GM19240 (cell line): Measurements from ENCODE around the gene TMEM239.
"Not testable (repeated sequence)": the region's sequence is repeated elsewhere in the genome, so short reads cannot be mapped to it uniquely, and the experiment has no call there.

Source experiments
- DNase-seq: peaks from one replicate; pipeline ENCODE4 v3.0.0; 2011; ENCODE audit warnings: low spot score; ENCODE audit not compliant: insufficient read length

The TMEM239 gene

GRCh38 chr20:2820084-2820895 is 4.1 kb downstream of the TMEM239 start:
- no peak for DNase-seq

- no peak for DNase-seq
Measured at GRCh38 chr20:2820896-2821869, 5.0 kb downstream of the TMEM239 start.

DNA sequence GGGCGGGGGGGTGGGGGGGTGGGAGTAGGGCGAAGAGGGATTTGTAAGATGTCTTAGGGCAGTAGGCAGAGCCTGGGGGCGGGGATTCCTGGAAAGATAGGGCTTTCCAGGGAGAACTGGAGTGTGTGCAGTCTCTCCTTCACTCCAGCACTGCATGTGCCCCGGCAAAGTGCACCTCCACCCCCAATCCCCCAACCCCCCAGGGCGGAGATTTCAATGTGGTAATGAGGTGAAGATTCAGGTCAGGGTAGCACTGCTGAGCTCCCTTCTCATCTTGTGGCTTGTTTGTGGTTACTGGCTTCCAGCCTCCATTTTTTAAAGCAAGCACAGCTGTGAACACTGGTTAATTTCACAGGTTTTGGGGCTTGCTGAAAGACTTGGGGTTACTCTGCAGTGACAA is 5.9 kb downstream of the TMEM239 start:
- no peak for DNase-seq

DNA sequence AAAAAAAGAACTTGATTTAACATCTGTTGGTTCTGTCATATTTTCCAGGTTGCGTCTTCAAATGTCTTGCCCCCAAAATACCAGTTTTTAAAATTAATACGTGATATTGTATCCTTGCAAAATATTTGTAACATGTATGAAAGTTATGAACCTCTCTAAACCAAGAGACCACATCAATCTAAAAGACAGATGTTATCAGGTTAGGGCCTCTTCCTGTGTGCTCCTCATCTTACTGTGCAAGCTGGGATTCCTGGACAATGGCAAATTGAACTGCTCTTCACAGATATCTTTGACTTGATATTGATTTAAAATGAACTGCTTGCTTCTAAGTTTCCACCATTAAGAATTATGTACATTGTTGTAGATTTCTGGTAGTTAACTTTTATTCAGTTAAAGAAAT is 9.6 kb downstream of the TMEM239 start:
- DNase-seq: no peak

GRCh38 chr20:2826655-2827054 is 10.5 kb downstream of the TMEM239 start:
- DNase-seq: no peak

DNA sequence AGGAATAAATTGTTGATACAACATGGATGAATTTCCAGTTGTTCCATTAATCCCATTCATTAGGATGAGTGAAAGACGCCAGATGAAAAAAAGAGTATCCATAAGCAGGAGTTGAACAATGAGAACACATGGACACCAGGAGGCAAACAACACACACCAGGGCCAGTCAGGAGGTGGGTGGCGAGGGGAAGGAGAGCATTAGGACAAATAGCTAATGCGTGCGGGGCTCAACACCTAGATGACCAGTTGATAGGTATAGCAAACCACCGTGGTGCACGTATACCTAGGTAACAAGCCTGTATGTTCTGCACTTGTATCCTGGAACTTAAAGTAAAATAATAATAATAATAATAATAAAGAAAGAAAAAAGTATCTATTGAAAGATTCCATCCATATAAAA is 13.2 kb downstream of the TMEM239 start:
- DNase-seq: no peak

DNA sequence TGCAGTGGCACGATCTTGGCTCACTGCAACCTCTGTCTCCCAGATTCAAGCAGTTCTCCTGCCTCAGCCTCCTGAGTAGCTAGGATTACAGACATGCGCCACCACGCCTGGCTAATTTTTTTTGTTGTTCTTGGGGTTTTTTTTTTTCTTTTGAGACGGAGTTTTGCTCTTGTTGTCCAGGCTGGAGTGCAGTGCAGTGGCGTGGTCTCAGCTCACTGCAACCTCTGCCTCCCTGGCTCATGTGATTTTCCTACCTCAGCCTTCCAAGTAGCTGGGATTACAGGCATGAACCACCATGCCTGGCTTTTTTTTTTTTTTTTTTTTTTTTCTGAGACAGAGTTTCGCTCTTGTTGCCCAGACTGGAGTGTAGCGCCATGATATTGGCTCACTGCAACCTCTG is 15.0 kb downstream of the TMEM239 start:
- not testable (repeated sequence) for DNase-seq

DNA sequence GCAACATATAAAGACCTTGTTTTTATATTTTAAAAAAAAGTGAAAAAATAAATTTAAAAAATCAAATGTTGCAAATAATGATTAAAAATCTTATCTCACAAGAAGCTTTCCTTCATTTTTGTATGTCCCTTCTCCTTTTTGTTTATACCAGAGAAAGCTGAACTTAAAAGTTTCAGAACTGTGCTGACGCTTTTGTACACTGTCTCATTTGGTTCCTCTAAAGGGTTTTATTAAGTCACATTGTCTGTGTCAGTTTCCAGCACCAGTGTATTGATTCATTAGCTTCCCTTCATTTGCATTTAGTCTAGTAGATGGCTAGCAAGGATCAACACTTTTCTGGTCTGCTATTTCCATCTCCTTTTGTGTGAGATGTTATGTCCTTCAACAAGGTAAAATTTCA is 17.6 kb downstream of the TMEM239 start:
- no peak for DNase-seq

- DNase-seq: no peak
Measured at GRCh38 chr20:2834401-2835110, 18.4 kb downstream of the TMEM239 start.

DNA sequence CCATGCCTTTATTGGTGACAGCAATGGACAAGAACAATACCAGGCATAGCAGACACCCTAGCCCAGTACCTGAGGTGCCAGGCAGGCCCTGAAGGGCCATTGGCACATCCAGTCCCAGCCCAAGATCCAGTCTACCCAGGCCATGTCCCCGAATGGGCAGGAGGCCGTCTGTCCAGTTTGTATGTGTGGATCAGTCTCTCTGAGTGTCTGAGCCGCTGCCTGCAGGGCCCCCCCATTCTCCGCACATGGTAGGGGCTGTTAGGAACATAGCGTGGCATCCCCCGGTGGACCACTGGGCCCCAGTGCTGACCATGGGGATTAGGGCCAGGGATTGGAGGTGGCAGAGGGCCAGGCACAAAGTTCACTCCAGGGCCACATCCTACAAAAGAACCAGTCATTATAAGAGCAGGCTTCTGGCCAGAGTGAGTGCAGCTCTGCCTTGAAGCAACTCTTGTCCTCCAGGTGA is 19.2 kb downstream of the TMEM239 start:
- no peak for DNase-seq

DNA sequence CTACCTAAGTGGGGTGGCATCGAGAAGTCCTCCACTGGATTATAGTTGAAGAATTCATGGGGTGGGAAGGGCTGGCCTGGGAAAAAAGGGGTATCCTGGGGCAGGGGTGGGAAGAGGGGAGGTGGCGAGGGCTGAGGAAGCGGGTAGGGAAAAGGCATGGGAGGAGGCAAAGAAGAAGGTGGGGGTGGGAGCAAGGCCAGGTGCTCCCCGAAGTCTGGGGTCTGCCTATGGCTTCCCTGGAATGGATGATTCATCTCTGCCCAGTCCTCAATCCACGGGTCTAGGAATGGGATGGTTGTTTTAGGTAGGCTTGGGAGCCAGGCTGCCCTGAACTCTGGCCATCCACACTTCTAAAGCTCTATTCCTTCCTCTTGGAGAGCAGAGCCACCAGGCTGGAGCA is 19.9 kb downstream of the TMEM239 start:
- no peak for DNase-seq

- no peak for DNase-seq
Measured at GRCh38 chr20:2837221-2837960, 21.2 kb downstream of the TMEM239 start.

- DNase-seq: no peak
Measured at GRCh38 chr20:2838170-2838797, 22.1 kb downstream of the TMEM239 start.

GRCh38 chr20:2838847-2839671 is 22.9 kb downstream of the TMEM239 start:
- DNase-seq: no peak

DNA sequence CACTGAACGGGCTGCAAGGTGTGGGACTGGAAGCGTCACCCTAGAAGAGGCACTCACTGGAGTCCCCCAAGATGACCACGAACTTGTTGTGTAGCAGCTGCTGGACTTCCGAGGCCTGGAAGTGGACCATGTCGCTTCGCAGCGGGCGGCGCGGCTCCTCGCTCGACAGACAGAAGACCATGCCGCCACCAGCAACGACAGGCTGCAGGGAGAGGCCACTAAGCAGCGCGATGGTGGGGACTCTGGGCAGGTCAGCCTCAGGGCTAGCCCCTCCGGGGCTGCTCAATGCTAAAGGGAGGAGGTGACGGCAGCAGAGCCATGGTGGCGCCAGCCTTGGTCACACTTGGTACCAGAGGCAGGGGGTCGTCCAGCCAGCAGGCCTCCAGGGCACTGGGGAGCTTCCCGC is 23.6 kb downstream of the TMEM239 start:
- DNase-seq: no peak

GRCh38 chr20:2840138-2840966 is 24.2 kb downstream of the TMEM239 start, which contains the start of the genes PCED1A and VPS16:
PCED1A (minus strand) TSS chr20:2840655; CDS start chr20:2839912, 743 bp downstream.
VPS16 (plus strand) TSS chr20:2840745; CDS start chr20:2840775, 30 bp downstream.
- peak; percentile 98 for DNase-seq

DNA sequence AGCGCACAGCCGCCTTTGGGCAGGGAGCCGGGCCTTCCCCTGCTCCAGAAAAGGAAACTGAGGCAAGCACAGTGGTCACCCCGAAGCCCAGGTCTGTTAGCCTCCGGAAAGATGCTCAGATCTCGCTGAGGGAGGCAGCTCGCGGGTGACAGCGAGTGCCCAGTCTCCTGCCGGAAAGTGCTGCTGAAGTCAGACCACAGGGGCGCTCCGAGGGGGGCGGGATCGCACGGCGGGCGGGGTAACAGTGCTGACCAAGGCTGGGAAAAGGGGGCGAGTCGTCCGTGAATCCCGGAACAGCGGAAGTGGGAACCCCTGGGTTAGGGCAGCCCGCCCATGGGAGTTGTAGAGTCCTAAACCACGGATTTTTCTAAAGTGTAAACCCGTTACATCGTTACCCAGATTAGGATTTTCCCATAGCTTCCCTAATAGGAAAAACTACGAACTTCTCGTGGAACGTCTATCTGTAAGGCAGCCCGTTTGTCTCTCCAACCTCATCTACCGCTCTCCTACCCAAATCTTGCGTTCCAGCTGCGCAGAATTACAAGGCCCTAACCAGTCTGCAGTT is 24.9 kb downstream of the TMEM239 start:
- DNase-seq: peak; percentile 45

DNA sequence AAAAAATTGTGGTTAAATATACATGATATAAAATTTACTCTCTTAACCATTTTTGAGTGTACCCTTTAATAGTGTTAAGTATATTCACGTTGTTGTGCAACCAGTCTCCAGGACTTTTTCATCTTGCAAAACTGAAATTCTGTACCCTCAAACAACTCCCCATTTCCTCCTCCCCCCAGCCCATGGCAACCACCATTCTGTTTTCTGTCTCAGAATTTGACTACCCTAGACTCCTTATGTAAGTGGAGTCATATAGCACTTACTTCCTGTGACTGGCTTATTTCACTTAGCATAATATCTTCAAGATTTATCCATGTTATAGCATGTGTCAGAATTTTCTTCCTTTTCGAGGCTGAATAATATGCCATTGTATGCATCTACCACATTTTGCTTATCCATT is 29.4 kb downstream of the TMEM239 start:
- no peak for DNase-seq
